HEK293T (cell line): ENCODE results near the gene CEBPE.

Source experiments
- ARNT ChIP-seq: fragments of 450-650 bp; IDR thresholded peaks from 2 replicates; pipeline ENCODE4 v1.6.1; 2017; ENCODE audit warnings: mild to moderate bottlenecking
- BHLHE40 ChIP-seq: fragments of 450-650 bp; IDR thresholded peaks from 2 replicates; pipeline ENCODE4 v1.6.1; 2016; ENCODE audit warnings: mild to moderate bottlenecking, moderate library complexity, borderline replicate concordance
- FOXM1 ChIP-seq: fragments of 450-650 bp; IDR thresholded peaks from 2 replicates; pipeline ENCODE4 v1.6.1; 2017; ENCODE audit warnings: mild to moderate bottlenecking, borderline replicate concordance
- HDGF ChIP-seq: fragments of 450-650 bp; IDR thresholded peaks from 2 replicates; pipeline ENCODE4 v1.6.1; 2017; ENCODE audit warnings: antibody characterized with exemption, borderline replicate concordance
- SP1 ChIP-seq: fragments of 450-650 bp; IDR thresholded peaks from 2 replicates; pipeline ENCODE4 v1.6.1; 2017
- SUZ12 ChIP-seq: fragments of 450-650 bp; IDR thresholded peaks from 2 replicates; pipeline ENCODE4 v1.6.1; 2016; ENCODE audit warnings: mild to moderate bottlenecking
- TARDBP ChIP-seq: fragments of 450-650 bp; IDR thresholded peaks from 2 replicates; pipeline ENCODE4 v1.6.1; 2016
- ZNF384 ChIP-seq: fragments of 450-650 bp; IDR thresholded peaks from 2 replicates; pipeline ENCODE4 v1.6.1; 2016
- TF ChIP-seq, protein P1 (sequence below): fragments of 450-650 bp; IDR thresholded peaks from 2 replicates; pipeline ENCODE4 v1.6.1; 2016

GRCh38 chr14:23085458-23085857 lies 33.6 kb downstream of the CEBPE start:
- no peak for TF ChIP-seq ZNF384
- TF ChIP-seq FOXM1, result no peak
- TF ChIP-seq TARDBP, result no peak
- no peak for TF ChIP-seq SUZ12
- TF ChIP-seq SP1, result no peak
- TF ChIP-seq, protein P1, sequence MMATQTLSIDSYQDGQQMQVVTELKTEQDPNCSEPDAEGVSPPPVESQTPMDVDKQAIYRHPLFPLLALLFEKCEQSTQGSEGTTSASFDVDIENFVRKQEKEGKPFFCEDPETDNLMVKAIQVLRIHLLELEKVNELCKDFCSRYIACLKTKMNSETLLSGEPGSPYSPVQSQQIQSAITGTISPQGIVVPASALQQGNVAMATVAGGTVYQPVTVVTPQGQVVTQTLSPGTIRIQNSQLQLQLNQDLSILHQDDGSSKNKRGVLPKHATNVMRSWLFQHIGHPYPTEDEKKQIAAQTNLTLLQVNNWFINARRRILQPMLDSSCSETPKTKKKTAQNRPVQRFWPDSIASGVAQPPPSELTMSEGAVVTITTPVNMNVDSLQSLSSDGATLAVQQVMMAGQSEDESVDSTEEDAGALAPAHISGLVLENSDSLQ, result no peak
- no peak for TF ChIP-seq BHLHE40
- TF ChIP-seq ARNT, result no peak
- TF ChIP-seq HDGF, result no peak
